Neural progenitor cell (in vitro differentiated cells): Measurements from ENCODE around the gene CDCA7. TPM values are rescaled to one million over a fixed set of nuclear protein-coding genes. Genes with fewer than 3 reads are reported as not detected.
"Not testable (repeated sequence)": the region's sequence is repeated elsewhere in the genome, so short reads cannot be mapped to it uniquely, and the experiment has no call there.

Experiments
- DNase-seq: peaks from one replicate; pipeline ENCODE4 v3.0.0-alpha.2; 2016; ENCODE audit warnings: low spot score
- H2AFZ ChIP-seq: fragments of 200-600 bp; sonication (generic); replicated peaks from 2 replicates; pipeline ENCODE4 v1.6.1; 2016; ENCODE audit warnings: antibody characterized with exemption
- H3F3A ChIP-seq: fragments of 200-600 bp; sonication (generic); 2 replicates; pipeline ENCODE4 v1.6.1; 2016; ENCODE audit warnings: antibody characterized with exemption, low read depth
- H3K27ac ChIP-seq: fragments of 200-600 bp; sonication (generic); 2 replicates; pipeline ENCODE4 v1.5.1; 2016; ENCODE audit warnings: mild to moderate bottlenecking
- H3K27me3 ChIP-seq: fragments of 200-600 bp; sonication (generic); 2 replicates; pipeline ENCODE4 v1.6.1; 2016; ENCODE audit warnings: mild to moderate bottlenecking, moderate library complexity
- H3K36me3 ChIP-seq: fragments of 200-600 bp; sonication (generic); 2 replicates; pipeline ENCODE4 v1.5.1; 2016
- H3K4me1 ChIP-seq: fragments of 200-600 bp; sonication (generic); 2 replicates; pipeline ENCODE4 v1.6.1; 2016; ENCODE audit warnings: mixed run types
- H3K4me2 ChIP-seq: fragments of 200-600 bp; sonication (generic); 2 replicates; pipeline ENCODE4 v1.6.1; 2016
- H3K4me3 ChIP-seq: fragments of 200-600 bp; sonication (generic); 2 replicates; pipeline ENCODE4 v1.5.1; 2016
- H3K79me2 ChIP-seq: fragments of 200-600 bp; sonication (generic); 2 replicates; pipeline ENCODE4 v1.6.1; 2016; ENCODE audit warnings: low read depth
- H3K9ac ChIP-seq: fragments of 200-600 bp; sonication (generic); 2 replicates; pipeline ENCODE4 v1.6.1; 2016
- H3K9me3 ChIP-seq: fragments of 200-600 bp; sonication (generic); 2 replicates; pipeline ENCODE4 v1.5.1; 2016; ENCODE audit warnings: low read depth
- H4K20me1 ChIP-seq: fragments of 200-600 bp; sonication (generic); 2 replicates; pipeline ENCODE4 v1.6.1; 2016; ENCODE audit warnings: low read depth
- H3K27ac Mint-ChIP-seq: 3 replicates; pipeline ENCODE4 v1.8.0; 2021; ENCODE audit warnings: mixed read lengths
- H3K27me3 Mint-ChIP-seq: 2 replicates; pipeline ENCODE4 v1.8.0; 2022; ENCODE audit warnings: low read depth, mild to moderate bottlenecking, inconsistent platforms, moderate library complexity, mixed read lengths; ENCODE audit not compliant: insufficient read depth
- H3K36me3 Mint-ChIP-seq: 3 replicates; pipeline ENCODE4 v1.8.0; 2021; ENCODE audit warnings: mixed read lengths
- H3K4me1 Mint-ChIP-seq: 3 replicates; pipeline ENCODE4 v1.8.0; 2021; ENCODE audit warnings: mixed read lengths
- H3K4me3 Mint-ChIP-seq: 3 replicates; pipeline ENCODE4 v1.8.0; 2021; ENCODE audit warnings: mild to moderate bottlenecking, moderate library complexity, mixed read lengths
- H3K9me3 Mint-ChIP-seq: 3 replicates; pipeline ENCODE4 v1.8.0; 2020; ENCODE audit warnings: mixed read lengths
- CTCF ChIP-seq: fragments of 200-600 bp; sonication (generic); IDR thresholded peaks from 2 replicates; pipeline ENCODE4 v1.5.1; 2017; ENCODE audit warnings: antibody characterized with exemption, mild to moderate bottlenecking
- EZH2 ChIP-seq: fragments of 200-600 bp; sonication (generic); IDR thresholded peaks from 2 replicates; pipeline ENCODE4 v1.6.1; 2017; ENCODE audit warnings: antibody characterized with exemption, mild to moderate bottlenecking, moderate library complexity
- EZH2phosphoT487 ChIP-seq: fragments of 200-600 bp; sonication (generic); IDR thresholded peaks from 2 replicates; pipeline ENCODE4 v1.6.1; 2017; ENCODE audit warnings: antibody characterized with exemption
- total RNA-seq: library from RNA; depleted of rRNA; stranded (reverse); fragments of >200 nt; gene quantifications from 2 replicates; pipeline ENCODE4 v1.2.3, GENCODE V29; 2015; ENCODE audit warnings: low replicate concordance

Gene CDCA7
- total RNA-seq, 1 donor from 2014 or later = 31.4 TPM

- Histone ChIP-seq H3K36me3 (no peaks in the 10 kb centered on the region), H3K9me3 (no peaks in the 10 kb centered on the region), H3K79me2 (no peaks in the 10 kb centered on the region), H3K4me3 (no peak overlapping the region), H3K27ac (no peak overlapping the region), H3F3A (no peaks in the 10 kb centered on the region), H3K4me1 (no peaks in the 10 kb centered on the region), H3K9ac (no peak overlapping the region), H3K27me3 (no peaks in the 10 kb centered on the region), H4K20me1 (no peaks in the 10 kb centered on the region), H2AFZ (no peak overlapping the region), H3K4me2 (no peak overlapping the region)
- Mint-ChIP-seq H3K4me1 (no peaks in the 10 kb centered on the region), H3K36me3 (peaks cover 2% of the 10 kb centered on the region), H3K4me3 (no peak overlapping the region), H3K27ac (no peak overlapping the region), H3K27me3 (peaks cover 6% of the 10 kb centered on the region), H3K9me3 (peaks cover 46% of the 10 kb centered on the region)
- TF ChIP-seq CTCF (no peak), EZH2 (no peak), EZH2phosphoT487 (no peak)
- no peak for DNase-seq
These were observed 27.3 kb upstream of the CDCA7 start for GRCh38 chr2:173327421-173327820.

DNA sequence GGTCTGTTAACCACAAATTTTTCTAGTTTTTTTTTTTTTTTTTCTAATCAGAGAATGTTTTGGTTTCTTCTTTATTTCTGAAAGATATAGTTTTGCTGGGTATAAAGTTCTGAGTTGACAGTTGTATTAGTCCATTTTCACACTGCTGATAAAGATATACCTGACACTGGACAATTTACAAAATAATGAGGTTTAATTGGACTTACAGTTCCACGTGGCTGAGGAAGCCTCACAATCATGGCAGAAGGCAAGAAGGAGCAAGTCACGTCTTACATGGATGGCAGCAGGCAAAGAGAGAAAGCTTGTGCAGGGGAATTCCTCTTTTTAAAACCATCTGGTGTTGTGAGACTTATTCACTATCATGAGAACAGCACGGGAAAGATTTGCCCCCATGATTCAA lies 21.7 kb upstream of the CDCA7 start:
- not testable (repeated sequence) for DNase-seq, H3K27ac Mint-ChIP-seq, H3K4me1 Mint-ChIP-seq, H3K4me3 Mint-ChIP-seq, H3K36me3 Mint-ChIP-seq, H4K20me1 ChIP-seq, H3K9ac ChIP-seq, H3K4me2 ChIP-seq, H3F3A ChIP-seq, H3K36me3 ChIP-seq, H3K27ac ChIP-seq, H3K4me1 ChIP-seq, H3K79me2 ChIP-seq, H3K27me3 Mint-ChIP-seq, H2AFZ ChIP-seq, H3K4me3 ChIP-seq, H3K9me3 ChIP-seq, H3K27me3 ChIP-seq
- peaks cover 46% of the 10 kb centered on the region for H3K9me3 Mint-ChIP-seq

DNA sequence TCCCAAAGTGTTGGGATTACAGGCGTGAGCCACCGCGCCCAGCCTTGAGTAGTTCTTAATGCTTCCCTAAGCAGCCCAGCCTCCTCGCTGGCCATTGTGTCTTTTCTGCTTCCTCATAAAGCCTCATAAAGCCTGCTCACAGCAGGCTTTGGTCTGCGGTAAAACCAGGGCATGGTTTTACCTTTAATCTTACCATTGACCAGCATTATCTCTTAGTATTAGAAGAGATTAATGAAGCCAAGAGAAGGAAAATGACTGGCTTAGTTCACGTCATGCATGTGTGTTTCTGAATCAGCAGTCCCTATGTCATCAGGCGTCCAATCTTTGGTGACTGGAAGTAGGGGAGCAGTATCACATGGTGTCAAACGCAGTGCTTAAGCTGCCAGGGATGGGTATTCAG lies 14.9 kb upstream of the CDCA7 start:
- no peaks in the 10 kb centered on the region for H3K9me3 ChIP-seq
- Mint-ChIP-seq H3K27me3 (no peaks in the 10 kb centered on the region), H3K9me3 (peaks cover 2% of the 10 kb centered on the region), H3K27ac (no peak overlapping the region), H3K4me3 (no peak overlapping the region), H3K4me1 (no peaks in the 10 kb centered on the region), H3K36me3 (no peaks in the 10 kb centered on the region)
- H3K79me2 ChIP-seq = no peaks in the 10 kb centered on the region
- TF ChIP-seq EZH2phosphoT487 (no peak), CTCF (no peak), EZH2 (no peak)
- no peak overlapping the region for H3K9ac ChIP-seq
- no peak overlapping the region for H3K27ac ChIP-seq
- H3F3A ChIP-seq = peaks cover 8% of the 10 kb centered on the region
- H2AFZ ChIP-seq = no peak overlapping the region
- H3K4me1 ChIP-seq = no peaks in the 10 kb centered on the region
- no peak overlapping the region for H3K4me2 ChIP-seq
- DNase-seq = peak; percentile 44
- no peaks in the 10 kb centered on the region for H4K20me1 ChIP-seq
- no peaks in the 10 kb centered on the region for H3K27me3 ChIP-seq
- H3K4me3 ChIP-seq = no peak overlapping the region
- H3K36me3 ChIP-seq = no peaks in the 10 kb centered on the region

DNA sequence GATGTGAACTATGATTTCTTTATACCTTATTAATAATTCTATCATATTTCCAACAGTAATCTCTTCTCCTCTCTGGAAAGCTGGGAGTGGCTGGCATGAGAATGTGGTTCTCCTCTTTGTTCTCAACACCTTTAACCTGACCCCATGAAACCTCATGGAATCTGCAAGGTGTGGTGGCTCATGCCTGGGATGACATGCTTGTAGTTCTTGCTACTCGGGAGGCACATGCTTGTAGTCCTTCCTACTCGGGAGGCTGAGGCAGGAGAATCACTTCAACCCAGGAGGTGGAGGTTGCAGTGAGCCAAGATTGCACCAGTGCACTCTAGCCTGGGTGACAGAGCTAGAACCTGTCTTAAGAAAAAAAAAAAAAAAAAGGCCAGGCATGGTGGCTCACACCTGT lies 10.8 kb upstream of the CDCA7 start:
- peaks cover 12% of the 10 kb centered on the region for H3K9me3 Mint-ChIP-seq
- no peak for DNase-seq
- TF ChIP-seq CTCF (no peak), EZH2phosphoT487 (no peak), EZH2 (no peak)
- Histone ChIP-seq H3K9ac (no peak overlapping the region), H3K36me3 (no peaks in the 10 kb centered on the region), H3K4me1 (peaks cover 20% of the 10 kb centered on the region), H3K27me3 (no peaks in the 10 kb centered on the region), H4K20me1 (no peaks in the 10 kb centered on the region), H3F3A (peaks cover 27% of the 10 kb centered on the region), H2AFZ (no peak overlapping the region), H3K4me3 (no peak overlapping the region), H3K79me2 (no peaks in the 10 kb centered on the region), H3K9me3 (no peaks in the 10 kb centered on the region), H3K27ac (no peak overlapping the region), H3K4me2 (no peak overlapping the region)
- H3K4me1 Mint-ChIP-seq = no peaks in the 10 kb centered on the region
- peaks cover 4% of the 10 kb centered on the region for H3K36me3 Mint-ChIP-seq
- H3K27me3 Mint-ChIP-seq = no peaks in the 10 kb centered on the region
- no peak overlapping the region for H3K4me3 Mint-ChIP-seq
- no peak overlapping the region for H3K27ac Mint-ChIP-seq
